HepG2 (cell line): ENCODE measurements around the gene PIGZ.

Experiments
- AGO1 ChIP-seq: fragments of 200-400 bp; formaldehyde crosslinking; IDR thresholded peaks from 2 replicates; pipeline ENCODE4 v1.6.1; 2017; ENCODE audit warnings: mild to moderate bottlenecking, low read depth, low read length, moderate library complexity; ENCODE audit not compliant: poor library complexity, severe bottlenecking
- CBFB ChIP-seq: sonication (generic); formaldehyde crosslinking; IDR thresholded peaks from 2 replicates; pipeline ENCODE4 v1.4.0; 2020; ENCODE audit warnings: missing genetic modification reagents
- JUND ChIP-seq: sonication (generic); formaldehyde crosslinking; IDR thresholded peaks from 2 replicates; pipeline ENCODE4 v1.8.0; 2022; ENCODE audit warnings: mild to moderate bottlenecking, missing genetic modification reagents
- KLF13 ChIP-seq: sonication (generic); formaldehyde crosslinking; IDR thresholded peaks from 2 replicates; pipeline ENCODE4 v1.4.0; 2020; ENCODE audit warnings: mild to moderate bottlenecking, missing genetic modification reagents
- SALL1 ChIP-seq: sonication (generic); formaldehyde crosslinking; IDR thresholded peaks from 2 replicates; pipeline ENCODE4 v1.8.0; 2022; ENCODE audit warnings: mild to moderate bottlenecking, missing genetic modification reagents
- SP1 ChIP-seq, 2 experiments: fragments of 450-650 bp in 1 of 2; sonication (generic) in 1 of 2; formaldehyde crosslinking in 1 of 2; IDR thresholded peaks; 2 replicates each; pipeline versions ENCODE4 v1.4.0 to v1.6.1; 2016 to 2020; ENCODE audit warnings: missing genetic modification reagents in 1 of 2
- TOPORS ChIP-seq: sonication (generic); formaldehyde crosslinking; IDR thresholded peaks from 2 replicates; pipeline ENCODE4 v1.8.0; 2023; ENCODE audit warnings: mild to moderate bottlenecking, missing genetic modification reagents
- ZFP41 ChIP-seq: sonication (generic); formaldehyde crosslinking; IDR thresholded peaks from 2 replicates; pipeline ENCODE4 v1.4.0; 2020; ENCODE audit warnings: mild to moderate bottlenecking, missing genetic modification reagents, borderline replicate concordance
- ZNF777 ChIP-seq: sonication (generic); formaldehyde crosslinking; IDR thresholded peaks from 2 replicates; pipeline ENCODE4 v1.4.0; 2020; ENCODE audit warnings: missing genetic modification reagents

GRCh38 chr3:196981657-196982056 lies 13.0 kb upstream of the PIGZ start:
- TF ChIP-seq CBFB (no peak), SALL1 (CRISPR knock-in tag) (peak; percentile 77), TOPORS (no peak), SP1 (IDR thresholded peaks at IDR 0.05) (no peak), SP1 (CRISPR knock-in tag; IDR thresholded peaks at IDR 0.05) (no peak), ZNF777 (CRISPR knock-in tag) (no peak), JUND (CRISPR knock-in tag) (no peak), ZFP41 (CRISPR knock-in tag) (no peak), AGO1 (no peak), KLF13 (CRISPR knock-in tag) (no peak)
